ENCODE results near the gene COL6A1. TPM values are rescaled to one million over a fixed set of nuclear protein-coding genes. Genes with fewer than 3 reads are reported as not detected.
"Not testable (repeated sequence)": the region's sequence is repeated elsewhere in the genome, so short reads cannot be mapped to it uniquely, and the experiment has no call there.

The COL6A1 gene
- total RNA-seq, 1 donor from 2014 or later = 12.9 TPM

GRCh38 chr21:45948576-45949141 lies 32.9 kb upstream of the COL6A1 start:
- Histone ChIP-seq H3K36me3 (ENCODE audit: control insufficient read depth, insufficient read depth, low read length) (no peaks in the 10 kb centered on the region), H3K4me3 (ENCODE audit: low read depth, low read length) (no peak overlapping the region), H3K27me3 (ENCODE audit: control insufficient read depth, insufficient read depth, low read length) (no peaks in the 10 kb centered on the region)
- TF ChIP-seq, protein P1, sequence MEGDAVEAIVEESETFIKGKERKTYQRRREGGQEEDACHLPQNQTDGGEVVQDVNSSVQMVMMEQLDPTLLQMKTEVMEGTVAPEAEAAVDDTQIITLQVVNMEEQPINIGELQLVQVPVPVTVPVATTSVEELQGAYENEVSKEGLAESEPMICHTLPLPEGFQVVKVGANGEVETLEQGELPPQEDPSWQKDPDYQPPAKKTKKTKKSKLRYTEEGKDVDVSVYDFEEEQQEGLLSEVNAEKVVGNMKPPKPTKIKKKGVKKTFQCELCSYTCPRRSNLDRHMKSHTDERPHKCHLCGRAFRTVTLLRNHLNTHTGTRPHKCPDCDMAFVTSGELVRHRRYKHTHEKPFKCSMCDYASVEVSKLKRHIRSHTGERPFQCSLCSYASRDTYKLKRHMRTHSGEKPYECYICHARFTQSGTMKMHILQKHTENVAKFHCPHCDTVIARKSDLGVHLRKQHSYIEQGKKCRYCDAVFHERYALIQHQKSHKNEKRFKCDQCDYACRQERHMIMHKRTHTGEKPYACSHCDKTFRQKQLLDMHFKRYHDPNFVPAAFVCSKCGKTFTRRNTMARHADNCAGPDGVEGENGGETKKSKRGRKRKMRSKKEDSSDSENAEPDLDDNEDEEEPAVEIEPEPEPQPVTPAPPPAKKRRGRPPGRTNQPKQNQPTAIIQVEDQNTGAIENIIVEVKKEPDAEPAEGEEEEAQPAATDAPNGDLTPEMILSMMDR (IDR thresholded peaks at IDR 0.05; ENCODE audit: insufficient read depth, low read length, severe bottlenecking) = no peak
- FAIRE-seq = no peak
- no peak for DNase-seq (ENCODE audit: low read depth)

GRCh38 chr21:45949928-45950739 lies 31.4 kb upstream of the COL6A1 start:
- FAIRE-seq (no peak), DNase-seq (ENCODE audit: low read depth) (no peak)
- no peaks in the 10 kb centered on the region for H3K27me3 ChIP-seq (ENCODE audit: control insufficient read depth, insufficient read depth, low read length)
- H3K4me3 ChIP-seq (ENCODE audit: low read depth, low read length) = no peak overlapping the region
- TF ChIP-seq, protein P1 (IDR thresholded peaks at IDR 0.05; ENCODE audit: insufficient read depth, low read length, severe bottlenecking) = no peak
- no peaks in the 10 kb centered on the region for H3K36me3 ChIP-seq (ENCODE audit: control insufficient read depth, insufficient read depth, low read length)

GRCh38 chr21:45950740-45951515 lies 30.6 kb upstream of the COL6A1 start:
- TF ChIP-seq, protein P1 (IDR thresholded peaks at IDR 0.05; ENCODE audit: insufficient read depth, low read length, severe bottlenecking) = no peak
- Histone ChIP-seq H3K27me3 (ENCODE audit: control insufficient read depth, insufficient read depth, low read length) (no peaks in the 10 kb centered on the region), H3K36me3 (ENCODE audit: control insufficient read depth, insufficient read depth, low read length) (no peaks in the 10 kb centered on the region), H3K4me3 (ENCODE audit: low read depth, low read length) (no peak overlapping the region)
- DNase-seq (ENCODE audit: low read depth) (no peak), FAIRE-seq (no peak)

DNA sequence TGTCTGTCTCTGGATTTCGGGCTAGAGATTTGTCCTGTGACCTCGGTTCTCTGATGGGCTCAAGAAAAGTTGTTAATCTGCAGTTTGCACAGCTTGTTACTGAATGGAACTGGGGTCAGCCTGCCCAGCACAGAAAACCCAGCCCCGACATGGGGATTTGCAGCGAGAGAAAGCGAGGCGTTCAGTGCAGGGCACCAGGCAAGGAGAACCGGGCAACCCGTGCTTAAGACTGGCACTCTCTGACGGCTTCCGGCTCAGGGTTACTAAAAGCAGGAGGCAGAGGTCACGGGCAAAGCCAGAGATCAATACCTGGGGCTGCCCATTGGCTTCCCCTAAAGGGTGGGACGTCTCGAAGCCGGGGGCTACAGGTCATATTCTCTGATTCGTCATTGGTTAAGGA lies 29.9 kb upstream of the COL6A1 start:
- FAIRE-seq = no peak
- no peak overlapping the region for H3K4me3 ChIP-seq (ENCODE audit: low read depth, low read length)
- no peaks in the 10 kb centered on the region for H3K36me3 ChIP-seq (ENCODE audit: control insufficient read depth, insufficient read depth, low read length)
- TF ChIP-seq, protein P1 (IDR thresholded peaks at IDR 0.05; ENCODE audit: insufficient read depth, low read length, severe bottlenecking) = no peak
- no peaks in the 10 kb centered on the region for H3K27me3 ChIP-seq (ENCODE audit: control insufficient read depth, insufficient read depth, low read length)
- no peak for DNase-seq (ENCODE audit: low read depth)

DNA sequence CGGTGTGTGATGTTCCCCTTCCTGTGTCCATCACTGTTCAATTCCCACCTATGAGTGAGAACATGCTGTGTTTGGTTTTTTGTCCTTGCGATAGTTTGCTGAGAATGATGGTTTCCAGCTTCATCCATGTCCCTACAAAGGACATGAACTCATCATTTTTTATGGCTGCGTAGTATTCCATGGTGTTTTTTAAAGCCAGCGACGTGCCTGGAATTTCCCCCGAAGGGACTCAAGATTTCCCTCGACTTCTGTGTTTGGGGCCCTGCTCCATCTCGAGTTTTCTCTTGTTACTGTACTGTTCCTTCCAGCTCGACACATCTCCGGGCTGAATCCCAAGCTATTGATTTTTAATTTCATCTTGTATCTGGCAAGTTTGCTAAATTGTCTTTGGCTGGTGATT lies 29.0 kb upstream of the COL6A1 start:
- not testable (repeated sequence) for H3K27me3 ChIP-seq (ENCODE audit: control insufficient read depth, insufficient read depth, low read length); DNase-seq (ENCODE audit: low read depth); FAIRE-seq; H3K36me3 ChIP-seq (ENCODE audit: control insufficient read depth, insufficient read depth, low read length); H3K4me3 ChIP-seq (ENCODE audit: low read depth, low read length)

DNA sequence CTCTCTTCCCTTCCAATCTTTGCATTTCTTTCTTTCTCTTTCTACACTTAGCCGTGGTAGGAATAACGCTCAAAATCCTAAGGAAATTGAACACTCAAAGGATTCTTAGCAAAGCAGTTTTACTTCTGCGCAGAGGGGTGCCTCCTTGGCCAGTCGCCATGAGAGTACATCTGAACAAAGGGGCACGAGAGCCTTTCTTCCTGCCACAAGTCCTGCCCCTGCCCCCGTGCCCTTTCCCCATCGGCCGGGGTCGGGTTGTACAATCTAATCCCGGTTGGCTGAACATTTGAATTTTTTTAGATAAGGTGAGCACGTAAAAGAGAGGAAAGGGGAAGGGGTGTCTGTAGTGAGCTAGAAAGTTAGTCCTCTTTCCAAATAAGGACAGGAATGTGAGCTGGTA lies 28.6 kb upstream of the COL6A1 start:
- no peak for DNase-seq (ENCODE audit: low read depth)
- FAIRE-seq = no peak
- Histone ChIP-seq H3K27me3 (ENCODE audit: control insufficient read depth, insufficient read depth, low read length) (no peaks in the 10 kb centered on the region), H3K36me3 (ENCODE audit: control insufficient read depth, insufficient read depth, low read length) (no peaks in the 10 kb centered on the region), H3K4me3 (ENCODE audit: low read depth, low read length) (no peak overlapping the region)
- TF ChIP-seq, protein P1 (IDR thresholded peaks at IDR 0.05; ENCODE audit: insufficient read depth, low read length, severe bottlenecking) = no peak

Measured in bronchial epithelial cell (primary cell).